K562 (cell line): ENCODE data around the gene SKP2.

Source experiments
- CBX3 ChIP-seq, 2 experiments: IDR thresholded peaks; 1 replicate in 1 of 2; 2 replicates in 1 of 2; pipeline ENCODE4 v1.6.1; 2012; ENCODE audit warnings: inconsistent platforms in 2 of 2, low read length in 2 of 2, borderline replicate concordance in 1 of 2, control low read depth in 1 of 2
- CEBPZ ChIP-seq: fragments of 150-350 bp; IDR thresholded peaks from 2 replicates; pipeline ENCODE4 v1.6.1; 2014; ENCODE audit warnings: low read depth, mild to moderate bottlenecking, low read length, borderline replicate concordance
- CREB1 ChIP-seq, 2 experiments: sonication (generic) in 1 of 2; formaldehyde crosslinking in 1 of 2; IDR thresholded peaks; 2 replicates each; pipeline versions ENCODE4 v1.6.1 to v1.8.0; 2012 to 2022; ENCODE audit warnings: inconsistent platforms in 1 of 2, mild to moderate bottlenecking in 1 of 2, missing genetic modification reagents in 1 of 2, moderate library complexity in 1 of 2
- CTCF ChIP-seq, 3 experiments: IDR thresholded peaks in 2 of 3; conservative IDR thresholded peaks in 1 of 3; 2 replicates each; pipeline ENCODE4 v1.5.1; 2011 to 2012; ENCODE audit warnings: low read length in 3 of 3, mild to moderate bottlenecking in 3 of 3, control low read depth in 2 of 3, improper control_type of control experiment in 1 of 3, inconsistent platforms in 1 of 3, low read depth in 1 of 3, mixed read lengths in 1 of 3, moderate library complexity in 1 of 3; ENCODE audit not compliant: insufficient read depth in 2 of 3
- ESRRA ChIP-seq: fragments of 450-650 bp; IDR thresholded peaks from 2 replicates; pipeline ENCODE4 v1.6.1; 2014; ENCODE audit warnings: low read depth, mild to moderate bottlenecking, moderate library complexity, borderline replicate concordance
- GABPA ChIP-seq: fragments of 200-800 bp; sonication (Bioruptor generic); conservative IDR thresholded peaks from 2 replicates; pipeline ENCODE4 v1.6.1; 2016; ENCODE audit warnings: low read depth, missing genetic modification characterization, missing compliant biosample characterization
- HDAC3 ChIP-seq: fragments of 450-650 bp; IDR thresholded peaks from 2 replicates; pipeline ENCODE4 v1.6.1; 2018; ENCODE audit warnings: borderline replicate concordance, mild to moderate bottlenecking, moderate library complexity; ENCODE audit not compliant: partially characterized antibody
- PHF21A ChIP-seq: fragments of 450-650 bp; IDR thresholded peaks from 2 replicates; pipeline ENCODE4 v1.6.1; 2017; ENCODE audit warnings: low read depth, borderline replicate concordance
- SMARCC2 ChIP-seq: fragments of 450-650 bp; IDR thresholded peaks from 2 replicates; pipeline ENCODE4 v1.6.1; 2017; ENCODE audit warnings: antibody characterized with exemption, moderate library complexity, mild to moderate bottlenecking, low read depth
- U2AF1 ChIP-seq: fragments of 200-400 bp; formaldehyde crosslinking; optimal IDR thresholded peaks from 2 replicates; pipeline ENCODE3; 2017; ENCODE audit warnings: mild to moderate bottlenecking, low read depth, low read length, moderate library complexity
- ZNF217 ChIP-seq: sonication (generic); formaldehyde crosslinking; IDR thresholded peaks from 2 replicates; pipeline ENCODE4 v1.8.0; 2022; ENCODE audit warnings: mild to moderate bottlenecking, missing genetic modification reagents
- ZZZ3 ChIP-seq: fragments of 450-650 bp; IDR thresholded peaks from 2 replicates; pipeline ENCODE4 v1.6.1; 2016; ENCODE audit warnings: antibody characterized with exemption, mild to moderate bottlenecking, moderate library complexity
- TF ChIP-seq, protein P1 (sequence below), 3 experiments: fragments of 200-800 bp in 1 of 3; sonication (Bioruptor generic) in 1 of 3; sonication (generic) in 1 of 3; formaldehyde crosslinking in 1 of 3; IDR thresholded peaks; 2 replicates each; pipeline versions ENCODE4 v1.6.1 to v1.8.0; 2016 to 2022; ENCODE audit warnings: mild to moderate bottlenecking in 2 of 3, missing compliant biosample characterization in 2 of 3, missing genetic modification characterization in 2 of 3, missing genetic modification reagents in 1 of 3

GRCh38 chr5:36173426-36173825, 21.5 kb downstream of the SKP2 start:
- TF ChIP-seq CBX3 (IDR thresholded peaks at IDR 0.05; ENCODE audit: borderline replicate concordance in 1 of 2, low read length in 2 of 2) (no peak), CEBPZ (no peak), PHF21A (no peak), SMARCC2 (no peak), CTCF (IDR thresholded peaks at IDR 0.05 in 2 of 3, conservative IDR thresholded peaks at IDR 0.05 in 1 of 3; ENCODE audit: insufficient read depth in 2 of 3, low read depth in 1 of 3, low read length in 3 of 3) (no peak), HDAC3 (no peak), ZNF217 (no peak), CREB1 (IDR thresholded peaks at IDR 0.05) (no peak), CREB1 (CRISPR knock-in tag; IDR thresholded peaks at IDR 0.05) (no peak), GABPA (tag) (no peak), ESRRA (no peak), U2AF1 (no peak), ZZZ3 (no peak)
- TF ChIP-seq, protein P1, sequence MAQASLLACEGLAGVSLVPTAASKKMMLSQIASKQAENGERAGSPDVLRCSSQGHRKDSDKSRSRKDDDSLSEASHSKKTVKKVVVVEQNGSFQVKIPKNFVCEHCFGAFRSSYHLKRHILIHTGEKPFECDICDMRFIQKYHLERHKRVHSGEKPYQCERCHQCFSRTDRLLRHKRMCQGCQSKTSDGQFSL (CRISPR knock-in tag; IDR thresholded peaks at IDR 0.05) = no peak
- TF ChIP-seq, protein P1 (tag; IDR thresholded peaks at IDR 0.05) = no peak
